ENCODE measurements around the gene ASF1A. TPM values are rescaled to one million over a fixed set of nuclear protein-coding genes. Genes with fewer than 3 reads are reported as not detected.

The ASF1A gene
- total RNA-seq, 1 donor from 2014 or later = 24.9 TPM

GRCh38 chr6:118889163-118889562, 4.8 kb upstream of the ASF1A start:
- DNase-seq (ENCODE audit: extremely low spot score, unreplicated experiment) = no peak
- no peak overlapping the region for H3K4me3 Mint-ChIP-seq (ENCODE audit: unreplicated experiment)
- H3K27me3 Mint-ChIP-seq (ENCODE audit: unreplicated experiment) = no peaks in the 10 kb centered on the region
- H3K4me1 Mint-ChIP-seq (ENCODE audit: unreplicated experiment) = peaks cover 17% of the 10 kb centered on the region
- peaks cover 4% of the 10 kb centered on the region for H3K36me3 Mint-ChIP-seq (ENCODE audit: unreplicated experiment)
- H3K9me3 Mint-ChIP-seq (ENCODE audit: unreplicated experiment) = no peaks in the 10 kb centered on the region
- TF ChIP-seq CTCF (IDR thresholded peaks at IDR 0.05) = no peak
- no peak overlapping the region for H3K27ac Mint-ChIP-seq (ENCODE audit: unreplicated experiment)

- H3K4me3 Mint-ChIP-seq (ENCODE audit: unreplicated experiment) = no peak overlapping the region
- peaks cover 4% of the 10 kb centered on the region for H3K36me3 Mint-ChIP-seq (ENCODE audit: unreplicated experiment)
- no peaks in the 10 kb centered on the region for H3K27me3 Mint-ChIP-seq (ENCODE audit: unreplicated experiment)
- H3K4me1 Mint-ChIP-seq (ENCODE audit: unreplicated experiment) = peaks cover 21% of the 10 kb centered on the region
- TF ChIP-seq CTCF (IDR thresholded peaks at IDR 0.05) = no peak
- peak overlapping the region; percentile 99 for H3K27ac Mint-ChIP-seq (ENCODE audit: unreplicated experiment)
- no peak for DNase-seq (ENCODE audit: extremely low spot score, unreplicated experiment)
- H3K9me3 Mint-ChIP-seq (ENCODE audit: unreplicated experiment) = no peaks in the 10 kb centered on the region
Observed at GRCh38 chr6:118890997-118891790, 2.8 kb upstream of the ASF1A start.

GRCh38 chr6:118892355-118892991, 1.5 kb upstream of the ASF1A start:
- DNase-seq (ENCODE audit: extremely low spot score, unreplicated experiment) = no peak
- peak overlapping the region; percentile 89 for H3K4me3 Mint-ChIP-seq (ENCODE audit: unreplicated experiment)

GRCh38 chr6:118893064-118893806, 717 bp upstream of the ASF1A start:
- Mint-ChIP-seq H3K9me3 (ENCODE audit: unreplicated experiment) (no peaks in the 10 kb centered on the region), H3K27me3 (ENCODE audit: unreplicated experiment) (no peaks in the 10 kb centered on the region), H3K4me3 (ENCODE audit: unreplicated experiment) (peak overlapping the region; percentile 89), H3K27ac (ENCODE audit: unreplicated experiment) (peak overlapping the region; percentile 99), H3K4me1 (ENCODE audit: unreplicated experiment) (peaks cover 29% of the 10 kb centered on the region), H3K36me3 (ENCODE audit: unreplicated experiment) (peaks cover 4% of the 10 kb centered on the region)
- DNase-seq (ENCODE audit: extremely low spot score, unreplicated experiment) = no peak
- no peak for TF ChIP-seq CTCF (IDR thresholded peaks at IDR 0.05)

More at GRCh38 chr6:118892355-118892991, 1.5 kb upstream of the ASF1A start:
- H3K27me3 Mint-ChIP-seq (ENCODE audit: unreplicated experiment) = no peaks in the 10 kb centered on the region
- peak overlapping the region; percentile 99 for H3K27ac Mint-ChIP-seq (ENCODE audit: unreplicated experiment)
- no peak for TF ChIP-seq CTCF (IDR thresholded peaks at IDR 0.05)
- no peaks in the 10 kb centered on the region for H3K9me3 Mint-ChIP-seq (ENCODE audit: unreplicated experiment)
- H3K36me3 Mint-ChIP-seq (ENCODE audit: unreplicated experiment) = peaks cover 4% of the 10 kb centered on the region
- H3K4me1 Mint-ChIP-seq (ENCODE audit: unreplicated experiment) = peaks cover 24% of the 10 kb centered on the region

Measured in osteocyte (in vitro differentiated cells).